Esophagus muscularis mucosa (tissue), 3 donors: ENCODE results near the gene NEK5.

Source experiments
- CTCF ChIP-seq, 3 experiments: fragments of 200-600 bp in 2 of 3; fragments of 450-650 bp in 1 of 3; sonication (generic) in 2 of 3; IDR thresholded peaks; one replicate each; pipeline ENCODE4 v1.5.1; 2017 to 2019; ENCODE audit warnings: antibody characterized with exemption in 3 of 3, mild to moderate bottlenecking in 2 of 3, moderate library complexity in 1 of 3
- POLR2A ChIP-seq: fragments of 450-650 bp; IDR thresholded peaks from one replicate; pipeline ENCODE4 v1.6.1; 2017; ENCODE audit warnings: antibody characterized with exemption, moderate library complexity, mild to moderate bottlenecking, low read depth
- POLR2AphosphoS5 ChIP-seq, 2 donors: sonication (generic); formaldehyde crosslinking; IDR thresholded peaks; one replicate each; pipeline ENCODE4 v1.6.1; 2017; ENCODE audit warnings: antibody characterized with exemption in 2 of 2

DNA sequence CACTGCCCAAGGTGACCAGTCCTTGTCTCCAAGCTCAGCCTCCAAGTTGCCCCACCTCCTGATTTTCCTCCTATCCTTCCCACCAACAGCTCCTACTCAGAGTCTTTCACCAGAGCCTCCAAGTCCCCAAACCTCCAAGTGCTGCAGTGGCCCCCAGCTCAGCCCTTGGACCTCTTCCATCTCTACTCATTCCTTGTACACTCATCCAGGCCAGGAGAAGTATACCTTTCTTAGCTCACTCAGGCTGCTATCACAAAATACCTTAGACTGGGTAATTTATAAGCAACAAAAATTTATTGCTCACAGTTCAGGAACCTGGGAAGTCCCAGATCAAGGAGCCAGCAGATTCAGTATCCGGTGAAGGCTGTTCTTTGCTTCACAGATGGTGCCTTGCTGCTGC lies 129.0 kb downstream of the NEK5 start:
- TF ChIP-seq CTCF (IDR thresholded peaks at IDR 0.05) (no peak), POLR2A (no peak), POLR2AphosphoS5 (IDR thresholded peaks at IDR 0.05) (no peak)
